HAP-1 (cell line): ENCODE measurements around the gene EFCAB5.
"Not testable (repeated sequence)": the region's sequence is repeated elsewhere in the genome, so short reads cannot be mapped to it uniquely, and the experiment has no call there.

Experiments
- DNase-seq, 2 experiments: peaks; one replicate each; pipeline ENCODE4 v3.0.0-alpha.2; 2016 to 2020; ENCODE audit warnings: low spot score in 2 of 2
- H3K27me3 ChIP-seq: fragments of 250-450 bp; sonication (Bioruptor Pico); 2 replicates; pipeline ENCODE4 v1.5.1; 2020; ENCODE audit warnings: low read depth, mild to moderate bottlenecking, moderate library complexity
- H3K36me3 ChIP-seq: fragments of 250-450 bp; sonication (Bioruptor Pico); replicated peaks from 2 replicates; pipeline ENCODE4 v1.5.1; 2020; ENCODE audit warnings: mild to moderate bottlenecking
- H3K4me1 ChIP-seq: fragments of 250-450 bp; sonication (Bioruptor Pico); 2 replicates; pipeline ENCODE4 v1.5.1; 2020; ENCODE audit warnings: mild to moderate bottlenecking
- H3K4me3 ChIP-seq: fragments of 250-450 bp; sonication (Bioruptor Pico); 2 replicates; pipeline ENCODE4 v1.5.1; 2020; ENCODE audit warnings: mild to moderate bottlenecking, moderate library complexity
- H3K9me3 ChIP-seq: fragments of 250-450 bp; sonication (Bioruptor Pico); 2 replicates; pipeline ENCODE4 v1.5.1; 2020; ENCODE audit warnings: mild to moderate bottlenecking, moderate library complexity
- in situ Hi-C: fragments of 300-500 bp; cut with MboI; formaldehyde crosslinking; loops from 3 replicates; pipeline ENCODE4 v1.14.3; 2020; ENCODE audit warnings: low sequenced_read_pairs, inconsistent platforms, mixed read lengths

Gene EFCAB5

DNA sequence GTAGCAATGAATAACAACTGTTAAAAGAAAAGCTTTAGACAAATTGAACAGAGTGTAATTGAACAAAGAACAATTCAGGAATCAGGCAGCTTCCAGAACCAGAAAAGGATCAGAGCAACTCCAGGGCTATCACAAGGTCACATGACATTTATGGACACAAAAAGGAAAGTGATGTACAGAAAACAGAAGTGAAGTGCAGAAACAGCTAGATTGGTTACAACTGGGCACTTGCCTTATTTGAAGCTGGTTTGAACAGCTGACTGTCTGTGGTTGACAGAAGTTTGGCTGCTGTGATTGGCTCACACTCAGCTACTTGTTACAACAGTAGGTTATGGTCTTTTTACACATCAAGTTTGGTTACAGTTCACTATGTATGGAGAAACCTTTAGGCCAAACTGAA is 14.8 kb downstream of the EFCAB5 start:
- in situ Hi-C loops: no loop called here
- Histone ChIP-seq H3K27me3 (no peaks in the 10 kb centered on the region), H3K9me3 (no peaks in the 10 kb centered on the region; the same call in 1 of the 2 replicates), H3K4me3 (no peak overlapping the region), H3K36me3 (no peaks in the 10 kb centered on the region), H3K4me1 (no peaks in the 10 kb centered on the region)
- no peak for DNase-seq

DNA sequence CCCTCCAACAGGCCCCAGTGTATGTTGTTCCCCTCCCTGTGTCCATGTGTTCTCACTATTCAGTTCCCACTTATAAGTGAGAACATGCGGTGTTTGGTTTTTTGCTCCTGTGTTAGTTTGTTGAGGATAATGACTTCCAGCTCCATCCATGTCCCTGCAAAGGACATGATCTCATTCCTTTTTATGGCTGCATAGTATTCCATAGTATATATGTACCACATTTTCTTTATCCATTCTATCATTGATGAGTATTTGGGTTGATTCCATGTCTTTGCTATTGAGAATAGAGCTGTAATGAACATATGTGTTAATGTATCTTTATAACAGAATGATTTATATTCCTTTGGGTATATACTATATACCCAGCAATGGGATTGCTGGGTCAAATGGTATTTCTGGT is 16.1 kb downstream of the EFCAB5 start:
- DNase-seq, in situ Hi-C loops, H3K4me3 ChIP-seq, H3K36me3 ChIP-seq, H3K4me1 ChIP-seq, H3K27me3 ChIP-seq, H3K9me3 ChIP-seq: not testable (repeated sequence)

DNA sequence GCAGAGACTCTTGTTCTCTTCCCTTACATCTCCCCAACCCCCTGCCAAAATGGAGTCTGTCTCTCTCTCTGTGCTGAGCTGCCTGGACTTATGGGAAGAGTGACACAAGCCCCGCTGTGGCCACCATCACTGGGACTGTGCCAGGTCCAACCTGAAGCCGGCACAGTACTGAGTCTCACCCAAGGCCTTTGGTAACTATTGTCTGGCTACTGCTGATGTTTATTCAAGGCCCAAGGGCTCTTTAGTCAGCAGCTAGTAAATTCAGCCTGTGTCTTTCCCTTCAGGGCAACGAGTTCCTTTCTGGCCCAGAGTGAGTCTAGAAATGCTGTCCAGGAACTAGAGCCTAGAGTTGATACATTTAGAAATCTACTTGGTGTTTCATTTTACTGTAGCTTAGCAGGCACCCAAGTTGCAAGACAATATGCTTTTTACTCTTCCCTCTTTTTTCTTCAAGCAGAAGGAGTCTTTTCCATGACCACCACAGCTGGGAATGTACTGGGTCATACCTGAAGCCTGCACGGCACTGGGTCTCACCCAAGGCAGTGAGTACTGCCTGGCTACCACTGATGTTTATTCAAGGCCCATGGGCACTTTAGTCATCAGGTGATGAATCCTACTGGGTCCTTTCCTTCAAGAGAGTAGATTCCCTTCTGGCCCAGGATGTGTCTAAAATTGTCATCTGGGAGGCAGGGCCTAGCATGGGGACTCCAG is 17.7 kb downstream of the EFCAB5 start:
- in situ Hi-C loops: no loop called here
- no peaks in the 10 kb centered on the region for H3K27me3 ChIP-seq
- H3K9me3 ChIP-seq: no peaks in the 10 kb centered on the region; the same call in 1 of the 2 replicates
- H3K4me3 ChIP-seq: no peak overlapping the region
- no peak for DNase-seq
- H3K4me1 ChIP-seq: no peaks in the 10 kb centered on the region
- H3K36me3 ChIP-seq: no peaks in the 10 kb centered on the region

DNA sequence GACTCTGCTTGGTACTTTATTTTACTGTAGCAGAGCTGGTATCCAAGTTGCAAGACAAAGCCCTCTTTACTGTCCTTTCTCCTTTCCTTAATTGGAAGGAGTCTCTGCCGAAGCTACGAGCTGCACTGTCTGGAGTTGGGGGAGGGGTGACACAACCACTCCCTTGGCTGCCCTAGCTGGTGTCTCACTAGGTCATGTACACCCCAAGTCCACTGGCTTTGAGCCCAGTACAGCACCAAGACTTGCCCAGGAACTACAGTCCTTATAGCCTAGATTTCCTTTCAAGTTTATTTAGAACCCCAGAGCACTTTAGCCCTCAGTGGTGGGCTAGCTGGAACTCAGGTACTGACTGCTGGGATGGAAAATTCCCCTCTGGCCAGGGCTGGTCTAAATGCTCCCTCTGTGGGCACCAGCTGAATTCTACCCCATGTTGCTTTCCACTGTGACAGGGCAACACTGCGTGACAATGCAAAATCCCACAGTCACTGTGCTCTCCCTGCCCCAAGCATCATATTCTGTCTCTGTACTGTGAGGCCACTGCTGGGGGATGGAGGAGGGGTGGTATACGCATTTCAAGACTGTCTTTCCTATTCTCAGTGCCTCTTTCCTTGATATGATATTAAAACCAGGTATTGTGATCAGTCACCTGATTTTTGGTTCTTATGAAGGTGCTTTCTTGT is 18.4 kb downstream of the EFCAB5 start:
- no peaks in the 10 kb centered on the region for H3K36me3 ChIP-seq
- no peaks in the 10 kb centered on the region for H3K4me1 ChIP-seq
- no peaks in the 10 kb centered on the region for H3K27me3 ChIP-seq
- no peak for DNase-seq
- no peak overlapping the region for H3K4me3 ChIP-seq
- no peaks in the 10 kb centered on the region; the same call in 1 of the 2 replicates for H3K9me3 ChIP-seq
- in situ Hi-C loops: no loop called here

DNA sequence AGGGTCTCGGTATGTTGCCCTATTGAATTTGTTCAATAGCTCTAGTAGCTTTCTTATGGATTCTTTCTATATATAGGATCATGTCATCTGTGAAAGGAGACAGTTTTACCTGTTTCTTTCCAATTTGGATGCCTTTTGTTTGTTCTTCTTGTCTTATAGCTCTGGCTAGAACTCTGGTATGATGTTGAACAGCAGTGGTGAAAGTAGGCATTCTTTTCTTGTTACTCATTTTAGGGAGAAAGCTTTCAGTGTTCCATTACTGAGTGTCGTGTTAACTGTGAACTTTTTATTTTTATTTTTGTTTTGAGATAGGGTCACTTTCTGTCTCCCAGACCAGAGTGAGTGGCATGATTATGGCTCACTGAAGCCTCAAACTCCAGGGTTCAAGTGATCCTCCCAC is 21.2 kb downstream of the EFCAB5 start:
- no peak overlapping the region for H3K4me3 ChIP-seq
- H3K36me3 ChIP-seq: no peaks in the 10 kb centered on the region
- no peaks in the 10 kb centered on the region; the same call in 1 of the 2 replicates for H3K9me3 ChIP-seq
- H3K27me3 ChIP-seq: no peaks in the 10 kb centered on the region
- no peak for DNase-seq
- in situ Hi-C loops: no loop called here
- H3K4me1 ChIP-seq: no peaks in the 10 kb centered on the region

DNA sequence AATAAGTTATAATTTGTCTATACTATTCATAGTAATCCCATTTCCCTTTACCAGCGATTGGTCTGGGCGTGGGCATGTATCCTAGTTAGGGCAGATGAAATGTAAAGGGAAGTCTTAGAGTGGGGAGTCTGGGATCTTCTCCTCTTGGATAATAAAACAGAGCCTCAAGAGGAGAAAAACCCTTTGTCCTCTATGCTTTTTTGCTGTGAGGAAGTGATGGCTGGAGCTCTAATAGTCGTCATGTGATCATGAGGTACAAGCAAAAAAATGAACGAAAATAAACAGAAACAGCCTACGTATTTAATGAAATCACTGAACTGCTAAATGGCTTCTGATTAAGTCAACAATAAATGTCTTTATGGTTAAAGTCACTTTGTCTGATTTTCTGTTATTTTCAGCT is 26.8 kb downstream of the EFCAB5 start:
- Histone ChIP-seq H3K9me3 (no peaks in the 10 kb centered on the region), H3K27me3 (no peaks in the 10 kb centered on the region), H3K4me3 (no peak overlapping the region), H3K4me1 (no peaks in the 10 kb centered on the region), H3K36me3 (no peaks in the 10 kb centered on the region)
- no peak for DNase-seq
- in situ Hi-C loops: no loop called here

DNA sequence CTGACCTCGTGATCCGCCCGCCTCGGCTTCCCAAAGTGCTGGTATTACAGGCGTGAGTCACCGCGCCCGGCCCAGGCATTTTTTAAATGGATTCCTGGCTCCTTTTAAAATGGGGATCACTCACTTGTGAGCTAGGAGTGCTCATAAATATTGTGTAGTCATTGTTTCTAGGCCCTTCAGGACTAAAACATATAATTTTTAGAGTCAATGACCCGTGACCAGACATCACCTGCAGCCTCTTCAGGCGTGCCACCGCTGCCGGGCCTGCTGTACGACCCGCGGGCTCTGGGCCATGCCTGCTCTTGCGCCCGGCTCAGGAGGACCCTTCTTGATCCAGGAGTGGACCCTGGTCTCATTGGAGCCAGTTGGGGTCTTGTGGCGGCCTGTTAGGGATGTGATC is 30.8 kb downstream of the EFCAB5 start:
- Histone ChIP-seq H3K9me3 (no peaks in the 10 kb centered on the region), H3K4me3 (no peak overlapping the region), H3K36me3 (no peaks in the 10 kb centered on the region), H3K27me3 (no peaks in the 10 kb centered on the region), H3K4me1 (no peaks in the 10 kb centered on the region)
- in situ Hi-C loops: no loop called here
- no peak for DNase-seq

DNA sequence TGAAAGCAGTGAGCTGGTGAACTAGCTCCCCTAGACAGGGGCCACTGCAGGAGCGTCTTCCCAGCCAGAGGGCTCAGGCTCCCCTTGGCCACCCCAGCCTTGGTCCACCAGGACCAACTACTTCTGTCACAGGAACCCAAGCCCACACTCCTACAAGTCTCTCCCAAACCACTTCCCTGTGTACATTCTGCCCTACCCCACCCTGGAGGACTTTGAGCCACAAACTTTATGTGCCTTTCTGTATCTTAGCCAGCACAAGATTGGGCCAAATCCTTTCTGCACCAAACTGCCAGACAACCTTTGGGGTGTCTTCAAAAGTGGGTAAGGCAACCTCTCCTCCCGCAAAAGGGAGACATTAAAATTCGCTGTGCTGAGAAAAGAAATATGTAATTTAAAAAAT is 31.6 kb downstream of the EFCAB5 start:
- DNase-seq: no peak
- no peaks in the 10 kb centered on the region for H3K36me3 ChIP-seq
- H3K4me3 ChIP-seq: no peak overlapping the region
- H3K9me3 ChIP-seq: no peaks in the 10 kb centered on the region
- in situ Hi-C loops: no loop called here
- no peaks in the 10 kb centered on the region for H3K27me3 ChIP-seq
- H3K4me1 ChIP-seq: no peaks in the 10 kb centered on the region

DNA sequence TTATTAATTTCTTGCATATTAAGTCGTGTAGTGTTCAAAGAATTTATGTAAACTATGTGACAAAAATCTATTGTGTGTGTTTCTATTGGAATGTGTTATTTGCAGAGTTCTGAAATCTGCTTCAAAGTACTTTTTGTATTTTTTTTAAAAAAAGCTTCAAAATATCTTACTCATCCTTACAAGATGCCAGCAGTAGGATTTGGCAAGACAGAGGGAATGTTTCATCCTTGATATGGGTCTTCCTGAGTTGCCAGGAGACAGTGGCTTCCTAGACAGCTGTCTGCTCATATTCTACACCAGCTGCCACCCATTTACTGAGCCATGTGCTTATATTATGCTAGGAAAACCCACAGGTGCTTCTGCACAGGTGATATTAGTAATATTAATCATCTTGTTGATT is 36.4 kb downstream of the EFCAB5 start:
- no peaks in the 10 kb centered on the region for H3K9me3 ChIP-seq
- H3K4me3 ChIP-seq: no peak overlapping the region
- DNase-seq: no peak
- no peaks in the 10 kb centered on the region for H3K4me1 ChIP-seq
- H3K27me3 ChIP-seq: no peaks in the 10 kb centered on the region
- in situ Hi-C loops: no loop called here
- no peaks in the 10 kb centered on the region for H3K36me3 ChIP-seq

DNA sequence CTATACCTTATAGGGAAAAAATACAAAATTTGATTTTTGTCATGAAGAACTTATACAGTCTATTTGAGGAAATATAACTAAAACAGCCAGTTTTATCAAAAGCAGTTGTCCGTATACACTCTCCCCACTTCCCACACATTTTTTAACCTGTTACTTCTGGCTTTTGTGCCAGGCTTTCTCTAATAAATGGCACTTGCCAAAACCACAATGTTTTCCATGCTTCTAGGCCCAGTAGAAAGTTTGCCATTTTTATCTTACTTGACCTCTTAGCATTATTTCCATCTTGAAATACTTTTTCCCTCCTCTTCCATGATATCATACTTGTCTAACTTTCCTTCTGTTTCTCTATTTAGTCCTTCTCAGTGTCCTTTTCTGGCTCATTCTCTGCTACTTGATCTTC is 38.8 kb downstream of the EFCAB5 start:
- DNase-seq: no peak
- Histone ChIP-seq H3K4me3 (no peak overlapping the region), H3K27me3 (no peaks in the 10 kb centered on the region), H3K36me3 (no peaks in the 10 kb centered on the region), H3K4me1 (no peaks in the 10 kb centered on the region), H3K9me3 (no peaks in the 10 kb centered on the region; the same call in 1 of the 2 replicates)
- in situ Hi-C loops: no loop called here

DNA sequence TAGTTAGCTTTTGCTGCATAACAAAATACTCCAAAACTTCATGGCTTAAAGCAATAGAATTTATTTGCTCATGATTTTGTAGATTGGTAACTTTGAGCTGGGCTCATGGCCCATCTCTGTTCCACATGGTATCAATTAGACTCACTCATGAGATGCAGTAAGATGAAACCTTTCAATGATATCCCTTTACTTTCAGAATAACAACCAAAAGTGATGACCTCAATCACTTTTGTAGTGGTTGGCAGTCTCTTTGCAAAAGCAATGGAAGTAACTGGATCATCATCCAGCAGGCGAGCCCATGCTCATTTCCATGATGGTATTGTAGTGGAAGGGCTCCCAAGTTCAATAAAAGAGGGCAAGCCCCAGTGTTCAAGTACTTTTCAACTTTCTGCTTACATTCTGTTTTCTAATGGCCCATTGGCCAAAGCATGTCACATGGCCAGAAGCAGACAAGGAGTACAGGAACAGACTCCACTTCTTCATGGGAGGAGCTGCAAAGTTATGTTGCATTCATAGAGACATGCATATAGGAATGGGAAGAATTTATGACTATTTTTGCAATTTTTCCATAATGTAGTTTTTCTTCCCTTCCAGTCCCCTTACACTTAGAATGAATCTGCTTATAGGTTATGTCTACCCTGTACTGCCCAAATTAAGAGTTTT is 41.7 kb downstream of the EFCAB5 start:
- in situ Hi-C loops: no loop called here
- H3K27me3 ChIP-seq: no peaks in the 10 kb centered on the region
- H3K4me3 ChIP-seq: no peak overlapping the region
- no peak for DNase-seq
- H3K4me1 ChIP-seq: no peaks in the 10 kb centered on the region
- H3K36me3 ChIP-seq: no peaks in the 10 kb centered on the region
- H3K9me3 ChIP-seq: no peaks in the 10 kb centered on the region; the same call in 1 of the 2 replicates

DNA sequence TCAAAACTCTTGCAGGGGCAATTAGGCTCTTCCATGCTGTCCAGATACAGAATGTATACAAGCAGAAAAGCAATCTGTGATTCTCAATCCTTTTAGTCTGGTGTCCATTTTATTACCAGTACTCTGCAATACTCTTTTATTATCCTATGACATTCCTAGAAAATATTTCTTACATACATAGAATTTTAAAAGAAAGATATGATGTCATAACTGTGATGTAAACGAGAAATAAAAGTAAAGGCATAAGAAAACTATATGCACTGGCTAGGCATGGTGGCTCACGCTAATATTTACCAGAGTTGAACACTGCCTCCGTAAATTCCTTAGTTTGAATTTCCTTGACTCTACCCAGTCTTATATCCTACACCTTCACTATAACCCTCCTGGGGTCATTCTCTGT is 55.0 kb downstream of the EFCAB5 start:
- H3K4me3 ChIP-seq: no peak overlapping the region
- in situ Hi-C loops: no loop called here
- H3K27me3 ChIP-seq: 0 out of 2 replicates have a peak, but pooled peaks cover 2% of the 10 kb centered on the region
- no peak for DNase-seq
- H3K36me3 ChIP-seq: no peaks in the 10 kb centered on the region
- peaks cover 2% of the 10 kb centered on the region; the same call in 1 of the 2 replicates for H3K9me3 ChIP-seq
- no peaks in the 10 kb centered on the region for H3K4me1 ChIP-seq

DNA sequence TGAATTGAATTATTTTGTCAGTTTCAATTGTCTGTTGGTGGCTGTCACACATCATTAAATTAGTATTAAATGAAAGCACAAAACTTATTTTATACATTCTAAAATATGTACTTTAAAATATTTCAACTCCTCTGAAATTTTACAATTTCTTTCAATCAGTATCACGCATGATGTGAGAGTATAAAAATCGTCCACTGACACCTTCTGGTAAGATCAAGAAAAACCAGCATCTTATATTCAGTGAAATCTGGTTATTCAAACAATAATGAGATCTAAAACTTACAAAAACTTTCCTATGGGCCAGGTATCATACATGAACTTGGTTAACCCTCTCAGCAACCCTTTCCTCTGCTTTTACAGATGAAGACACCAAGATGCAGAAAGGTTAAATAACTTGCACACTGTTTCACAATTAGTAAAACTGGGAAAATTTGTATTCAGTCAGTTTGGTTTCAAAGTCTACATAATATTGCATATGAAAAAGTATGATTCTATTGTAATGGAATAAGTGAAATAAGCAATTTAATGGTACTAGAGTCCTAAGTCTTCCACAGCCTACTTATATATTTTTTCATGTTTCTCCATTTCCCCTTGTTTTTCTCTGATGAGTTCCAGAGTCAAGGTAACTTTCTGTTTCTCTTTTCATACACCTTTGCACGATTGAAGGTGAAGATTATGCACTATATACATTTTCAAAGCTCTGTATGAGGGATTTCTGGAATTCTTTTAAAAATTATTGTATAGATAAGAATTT is 58.7 kb downstream of the EFCAB5 start:
- in situ Hi-C loops: no loop called here
- H3K9me3 ChIP-seq: no peaks in the 10 kb centered on the region
- H3K27me3 ChIP-seq: 0 out of 2 replicates have a peak, but pooled peaks cover 2% of the 10 kb centered on the region
- no peaks in the 10 kb centered on the region for H3K4me1 ChIP-seq
- H3K4me3 ChIP-seq: no peak overlapping the region
- DNase-seq: no peak
- no peaks in the 10 kb centered on the region for H3K36me3 ChIP-seq
